Activated T-helper 1 cell treated with anti-CD3 and anti-CD28 coated beads, Interleukin-12 subunit alpha, Interleukin-12 subunit beta, Interleukin-2, Interleukin-4 antibody, amounts not matched to agents 30 ng/mL and 10 ng/mL and 1 ng/mL, durations not matched to agents 14 hours and 24 hours and 36 hours (primary cell): ENCODE results near the gene HRK. TPM values are rescaled to one million over a fixed set of nuclear protein-coding genes. Genes with fewer than 3 reads are reported as not detected.

Source experiments
- DNase-seq: peaks from one replicate; pipeline ENCODE4 v3.0.0; 2021; ENCODE audit warnings: low spot score
- H3K27ac Mint-ChIP-seq: one replicate; pipeline ENCODE4 v1.8.0; 2021; ENCODE audit warnings: mild to moderate bottlenecking, mixed read lengths
- H3K27me3 Mint-ChIP-seq: one replicate; pipeline ENCODE4 v1.8.0; 2022; ENCODE audit warnings: mild to moderate bottlenecking, moderate library complexity, mixed read lengths; ENCODE audit not compliant: insufficient read depth
- H3K36me3 Mint-ChIP-seq: one replicate; pipeline ENCODE4 v1.8.0; 2021; ENCODE audit warnings: low read depth, mixed read lengths
- H3K4me1 Mint-ChIP-seq: one replicate; pipeline ENCODE4 v1.8.0; 2021; ENCODE audit warnings: low read depth, mixed read lengths
- H3K4me3 Mint-ChIP-seq: one replicate; pipeline ENCODE4 v1.8.0; 2021; ENCODE audit warnings: mild to moderate bottlenecking, moderate library complexity, mixed read lengths
- H3K9me3 Mint-ChIP-seq: one replicate; pipeline ENCODE4 v1.8.0; 2021; ENCODE audit warnings: mixed read lengths
- intact Hi-C: fragments of 100-400 bp; cut with micrococcal nuclease; formaldehyde crosslinking; loops from one replicate; pipeline ENCODE4 v1.15.1; 2024
- total RNA-seq: library from RNA; stranded (reverse); gene quantifications from 2 replicates; pipeline ENCODE4 v1.2.3, GENCODE V29; 2022

Gene HRK
- total RNA-seq, 1 donor from 2014 or later: not detected

DNA sequence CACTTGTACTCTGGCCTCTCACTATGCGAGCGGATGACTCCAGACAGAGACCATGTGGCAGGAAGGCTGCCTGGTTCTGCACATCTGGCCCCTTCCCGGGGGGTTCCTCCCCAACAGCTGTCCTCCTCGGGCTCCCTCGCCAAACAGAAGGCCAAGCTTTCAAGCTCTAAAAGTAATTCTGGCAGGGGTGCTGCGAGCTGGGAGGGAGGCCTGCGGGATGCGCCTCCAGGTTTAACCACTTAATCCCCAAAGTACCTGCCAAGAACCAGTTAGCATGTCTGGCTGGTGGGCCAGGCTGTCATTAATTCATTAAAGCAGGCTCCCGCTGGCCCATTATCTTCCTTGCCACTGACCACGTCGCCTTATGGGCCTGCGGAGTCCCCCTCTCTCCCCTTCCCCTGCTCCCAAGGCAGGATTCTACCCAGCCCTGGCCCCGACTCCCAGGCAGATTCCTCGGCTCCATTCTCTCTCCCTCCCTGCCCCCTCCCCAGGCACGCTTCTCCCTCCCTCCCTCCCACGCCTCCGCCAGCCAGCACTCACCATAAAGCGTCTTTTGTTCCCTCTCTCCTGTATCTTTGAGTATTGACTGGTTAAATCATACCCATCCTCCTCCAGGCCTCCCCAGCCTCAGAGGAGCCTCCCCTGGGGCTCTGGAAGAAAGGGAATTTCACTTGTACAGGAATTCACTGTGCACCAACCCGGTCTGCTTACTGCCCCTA is 4.9 kb downstream of the HRK start:
- Mint-ChIP-seq H3K36me3 (peaks cover 5% of the 10 kb centered on the region), H3K9me3 (peaks cover 8% of the 10 kb centered on the region), H3K27ac (no peak overlapping the region), H3K4me3 (no peak overlapping the region), H3K4me1 (peaks cover 24% of the 10 kb centered on the region), H3K27me3 (peaks cover 67% of the 10 kb centered on the region)
- intact Hi-C loops: no loop called here
- DNase-seq: no peak

DNA sequence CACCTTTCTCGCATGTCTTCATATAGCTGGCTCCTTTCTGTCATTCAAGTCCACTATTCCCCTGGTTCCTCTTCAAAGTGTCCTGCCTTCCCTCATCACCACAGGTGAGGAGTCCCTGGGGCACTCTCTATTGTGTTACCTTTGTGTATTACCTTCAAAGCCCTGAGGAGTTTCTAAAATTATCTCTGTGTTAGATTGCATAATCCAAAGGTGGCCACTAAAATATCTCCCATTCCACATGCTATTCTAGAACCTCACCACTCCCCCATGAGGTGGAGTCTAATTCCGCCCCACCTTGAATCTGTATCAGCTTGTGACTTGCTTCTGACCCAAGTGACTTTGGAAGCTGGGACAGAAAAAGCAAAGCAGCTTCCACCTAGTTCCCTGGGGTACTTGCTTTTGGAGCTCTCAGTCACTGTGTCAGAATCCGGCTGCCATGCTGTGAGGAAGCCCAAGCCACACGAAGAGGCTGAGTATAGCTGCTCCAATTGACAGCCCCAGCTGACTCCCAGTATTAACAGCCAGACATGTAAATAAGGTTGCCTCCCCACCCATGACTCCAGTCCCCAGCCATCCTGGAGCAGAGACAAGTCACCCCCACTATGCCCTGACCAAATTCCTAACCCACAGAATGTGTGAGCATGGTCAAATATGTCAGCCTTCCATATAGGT is 6.8 kb downstream of the HRK start:
- no peak for DNase-seq
- no peak overlapping the region for H3K4me3 Mint-ChIP-seq
- intact Hi-C loops: no loop called here
- peaks cover 8% of the 10 kb centered on the region for H3K9me3 Mint-ChIP-seq
- peaks cover 55% of the 10 kb centered on the region for H3K27me3 Mint-ChIP-seq
- peaks cover 5% of the 10 kb centered on the region for H3K36me3 Mint-ChIP-seq
- H3K4me1 Mint-ChIP-seq: peaks cover 10% of the 10 kb centered on the region
- no peak overlapping the region for H3K27ac Mint-ChIP-seq

DNA sequence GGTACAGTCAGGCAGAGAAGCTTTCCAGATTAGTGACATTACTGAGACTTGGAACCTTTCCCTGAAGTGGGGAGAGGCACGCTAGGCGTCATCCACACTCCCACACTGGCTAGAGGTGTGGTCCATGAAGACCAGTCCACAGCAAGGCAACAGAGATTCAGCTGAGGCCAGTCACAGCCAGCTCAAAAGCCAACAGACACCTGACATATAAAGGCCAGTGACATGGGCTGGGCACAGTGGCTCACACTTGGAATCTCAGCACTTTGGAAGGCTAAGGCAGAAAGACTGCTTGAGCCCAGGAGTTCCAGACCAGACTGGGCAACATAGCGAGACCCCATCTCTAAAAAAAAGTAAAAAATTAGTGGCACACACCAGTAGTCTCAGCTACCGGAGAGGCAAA is 10.9 kb downstream of the HRK start:
- DNase-seq: no peak
- H3K36me3 Mint-ChIP-seq: no peaks in the 10 kb centered on the region
- H3K4me1 Mint-ChIP-seq: no peaks in the 10 kb centered on the region
- H3K27ac Mint-ChIP-seq: no peak overlapping the region
- no peak overlapping the region for H3K4me3 Mint-ChIP-seq
- peaks cover 8% of the 10 kb centered on the region for H3K9me3 Mint-ChIP-seq
- intact Hi-C loops: no loop called here
- peaks cover 20% of the 10 kb centered on the region for H3K27me3 Mint-ChIP-seq

DNA sequence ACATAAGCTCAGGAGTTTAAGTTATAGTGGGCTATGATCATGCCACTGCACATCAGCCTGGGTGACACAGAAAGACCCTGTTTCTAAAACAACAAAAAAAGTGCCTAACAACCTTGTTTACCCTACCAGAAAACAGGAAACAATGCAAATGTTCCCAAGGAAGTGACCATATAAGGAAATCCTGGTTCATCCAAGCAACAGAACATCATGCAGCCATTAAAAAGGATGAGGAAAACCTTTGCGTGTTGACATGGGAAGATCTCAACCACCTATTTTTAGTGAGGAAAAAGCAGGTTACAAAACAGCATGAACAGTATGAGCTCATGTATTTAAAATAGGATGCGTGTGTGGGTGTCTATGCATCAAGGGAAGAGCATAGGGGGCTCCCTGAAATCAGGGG is 13.7 kb downstream of the HRK start:
- H3K4me3 Mint-ChIP-seq: no peak overlapping the region
- no peaks in the 10 kb centered on the region for H3K9me3 Mint-ChIP-seq
- intact Hi-C loops: no loop called here
- H3K4me1 Mint-ChIP-seq: no peaks in the 10 kb centered on the region
- H3K27me3 Mint-ChIP-seq: peaks cover 15% of the 10 kb centered on the region
- no peak overlapping the region for H3K27ac Mint-ChIP-seq
- H3K36me3 Mint-ChIP-seq: no peaks in the 10 kb centered on the region
- DNase-seq: no peak

DNA sequence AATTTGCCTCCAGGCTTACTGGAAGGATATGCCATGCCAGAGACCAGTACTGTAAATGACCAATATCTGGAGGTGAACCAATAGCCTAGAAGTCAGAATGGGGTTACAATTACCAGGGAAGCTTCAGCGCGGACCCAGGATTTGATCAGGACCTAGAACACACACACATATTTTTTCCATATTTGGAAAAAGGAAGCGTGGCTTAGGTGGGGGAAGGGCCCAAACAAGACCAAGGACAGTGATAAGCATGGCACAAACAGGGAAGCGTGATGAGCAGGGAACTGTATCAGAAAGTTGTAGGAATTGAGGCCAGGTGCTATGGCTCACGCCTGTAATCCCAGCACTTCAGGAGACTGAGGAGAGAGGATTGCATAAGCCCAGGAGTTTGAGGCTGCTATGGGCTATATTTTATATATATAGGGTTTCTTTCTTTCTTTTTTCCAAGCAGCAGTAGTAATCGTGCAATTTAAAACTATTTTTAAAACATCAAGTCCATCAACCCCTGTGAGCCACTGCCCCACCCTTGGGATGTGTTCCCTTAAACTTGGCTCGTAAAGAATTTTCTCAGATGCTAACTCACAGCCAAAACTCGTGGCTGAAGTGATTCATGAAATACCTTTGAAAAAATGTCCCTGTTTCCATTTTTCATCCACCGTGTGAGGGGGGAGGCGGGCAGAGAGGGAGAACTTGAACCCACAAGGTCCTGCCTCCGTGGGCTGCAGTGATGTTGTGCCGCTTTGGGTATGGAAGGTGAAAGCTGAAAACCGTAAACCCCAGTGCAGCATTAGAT is 16.7 kb downstream of the HRK start:
- peaks cover 14% of the 10 kb centered on the region for H3K27me3 Mint-ChIP-seq
- intact Hi-C loops: no loop called here
- H3K9me3 Mint-ChIP-seq: no peaks in the 10 kb centered on the region
- no peaks in the 10 kb centered on the region for H3K36me3 Mint-ChIP-seq
- H3K27ac Mint-ChIP-seq: no peak overlapping the region
- H3K4me3 Mint-ChIP-seq: no peak overlapping the region
- no peaks in the 10 kb centered on the region for H3K4me1 Mint-ChIP-seq
- DNase-seq: no peak

DNA sequence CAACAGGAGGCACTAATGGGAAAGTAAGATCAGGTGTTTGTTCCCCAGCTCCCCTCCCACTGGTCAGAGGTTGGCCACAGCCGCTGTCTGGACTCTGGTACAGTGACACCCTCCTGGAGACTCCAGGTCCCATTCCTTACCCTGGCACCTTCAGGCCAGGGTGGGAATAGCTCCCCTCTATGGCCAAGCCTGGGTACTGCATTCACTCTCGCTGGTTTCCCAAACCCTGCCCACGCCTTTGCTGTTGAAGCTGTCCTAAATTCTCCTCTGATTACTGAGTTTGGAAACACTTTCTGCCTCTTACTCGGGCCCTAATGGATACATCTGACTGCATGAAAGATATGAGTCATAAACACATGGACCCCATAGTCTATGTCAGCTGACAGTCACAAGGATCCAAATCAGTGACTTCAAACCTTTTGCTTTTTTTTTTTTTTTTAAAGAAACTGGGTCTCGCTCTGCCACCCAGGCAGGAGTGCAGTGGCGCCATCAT is 17.9 kb downstream of the HRK start:
- H3K36me3 Mint-ChIP-seq: no peaks in the 10 kb centered on the region

DNA sequence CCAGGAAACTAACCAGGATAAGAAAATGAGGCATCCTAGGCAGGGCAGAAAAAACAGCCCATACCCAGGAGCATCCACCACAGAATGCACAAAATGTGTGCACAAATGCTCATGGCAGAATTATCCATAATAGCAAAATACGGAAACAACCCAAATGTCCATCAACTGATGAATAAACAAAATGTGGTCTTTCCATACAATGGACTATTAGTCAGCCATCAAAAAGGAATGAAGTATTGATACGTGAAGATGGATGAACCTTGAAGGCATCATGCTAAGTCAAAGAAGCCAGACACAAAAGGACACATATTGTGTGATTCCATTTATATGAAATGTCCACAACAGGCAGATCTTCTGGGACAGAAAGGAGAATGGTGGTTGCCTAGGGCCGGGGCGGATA is 19.1 kb downstream of the HRK start:
- H3K36me3 Mint-ChIP-seq: no peaks in the 10 kb centered on the region
- no peaks in the 10 kb centered on the region for H3K4me1 Mint-ChIP-seq
- no peaks in the 10 kb centered on the region for H3K9me3 Mint-ChIP-seq

More for the DNA sequence above, 17.9 kb downstream of the HRK start:
- no peaks in the 10 kb centered on the region for H3K4me1 Mint-ChIP-seq
- H3K27me3 Mint-ChIP-seq: peaks cover 22% of the 10 kb centered on the region
- no peak overlapping the region for H3K27ac Mint-ChIP-seq
- H3K4me3 Mint-ChIP-seq: no peak overlapping the region
- intact Hi-C loops: no loop called here
- no peaks in the 10 kb centered on the region for H3K9me3 Mint-ChIP-seq
- DNase-seq: no peak

DNA sequence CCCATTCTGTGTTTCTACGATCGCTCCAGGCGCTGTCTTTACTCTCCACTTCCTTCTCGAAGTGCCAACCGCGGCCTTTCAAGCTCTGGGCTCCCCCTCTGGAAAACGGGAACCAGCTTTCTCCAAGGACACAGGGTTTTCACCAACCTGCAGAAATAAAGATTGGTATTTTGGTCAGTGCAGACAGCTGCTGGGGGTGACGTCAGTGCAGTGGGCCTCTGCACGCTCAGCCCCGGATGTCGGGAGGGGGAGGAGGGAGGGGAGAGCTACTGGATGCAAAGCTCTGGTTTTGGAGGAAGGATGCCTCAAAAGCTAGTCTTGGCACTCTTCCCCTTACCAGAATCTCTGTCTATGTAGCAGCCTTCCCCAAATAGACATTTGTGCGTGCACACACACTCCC is 19.9 kb downstream of the HRK start:
- no peak overlapping the region for H3K27ac Mint-ChIP-seq
- no peak overlapping the region for H3K4me3 Mint-ChIP-seq
- no peaks in the 10 kb centered on the region for H3K9me3 Mint-ChIP-seq
- no peaks in the 10 kb centered on the region for H3K36me3 Mint-ChIP-seq
- peaks cover 32% of the 10 kb centered on the region for H3K27me3 Mint-ChIP-seq
- peak; percentile 15 for DNase-seq
- no peaks in the 10 kb centered on the region for H3K4me1 Mint-ChIP-seq
- intact Hi-C loops: no loop called here

More for the DNA sequence above, 19.1 kb downstream of the HRK start:
- no peak overlapping the region for H3K4me3 Mint-ChIP-seq
- H3K27ac Mint-ChIP-seq: no peak overlapping the region
- no peak for DNase-seq
- H3K27me3 Mint-ChIP-seq: peaks cover 32% of the 10 kb centered on the region
- intact Hi-C loops: no loop called here

DNA sequence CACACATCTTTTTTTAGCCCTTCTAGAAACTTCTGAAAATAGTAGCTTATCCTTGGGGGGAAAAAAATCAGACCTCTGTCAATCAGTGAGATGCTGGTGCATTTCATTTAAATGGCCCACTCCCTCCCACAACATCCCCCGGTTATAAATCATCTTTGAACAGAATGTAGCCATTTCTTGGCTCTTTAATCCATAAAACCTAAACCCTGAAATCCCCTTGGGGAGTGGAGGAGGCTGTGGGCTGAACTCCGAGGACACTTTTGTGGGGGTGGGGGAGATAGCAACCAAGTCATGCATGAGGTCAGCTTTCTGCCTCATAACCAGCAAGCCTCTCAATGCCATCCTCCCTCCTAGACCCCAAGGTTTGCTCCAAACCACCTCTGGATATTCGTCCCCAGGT is 21.0 kb downstream of the HRK start:
- Mint-ChIP-seq H3K27ac (no peak overlapping the region), H3K27me3 (peaks cover 32% of the 10 kb centered on the region), H3K36me3 (no peaks in the 10 kb centered on the region), H3K4me1 (no peaks in the 10 kb centered on the region), H3K9me3 (no peaks in the 10 kb centered on the region), H3K4me3 (no peak overlapping the region)
- intact Hi-C loops: no loop called here
- DNase-seq: no peak

DNA sequence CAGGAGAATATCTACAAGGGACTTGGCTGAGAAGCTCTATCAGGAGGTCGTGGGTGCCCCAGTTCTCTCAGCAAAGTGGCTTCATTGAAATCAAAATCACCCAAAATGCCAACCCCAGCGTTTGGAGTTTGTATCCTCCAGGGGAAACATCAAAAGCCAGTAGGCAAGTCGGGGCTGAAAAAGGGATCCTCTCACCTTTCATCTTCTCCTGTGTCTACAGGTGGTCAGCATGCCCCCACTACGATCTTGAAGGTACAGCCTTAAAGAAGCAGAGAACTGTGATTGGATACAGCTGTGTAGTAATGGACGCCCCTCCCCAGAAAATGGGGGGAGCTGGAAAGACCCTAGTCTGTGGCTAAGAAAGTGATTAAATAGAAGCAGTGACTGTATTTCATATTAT is 22.2 kb downstream of the HRK start:
- intact Hi-C loops: no loop called here
- Mint-ChIP-seq H3K27ac (no peak overlapping the region), H3K36me3 (no peaks in the 10 kb centered on the region), H3K4me3 (no peak overlapping the region), H3K27me3 (peaks cover 29% of the 10 kb centered on the region), H3K4me1 (no peaks in the 10 kb centered on the region), H3K9me3 (no peaks in the 10 kb centered on the region)
- DNase-seq: no peak

DNA sequence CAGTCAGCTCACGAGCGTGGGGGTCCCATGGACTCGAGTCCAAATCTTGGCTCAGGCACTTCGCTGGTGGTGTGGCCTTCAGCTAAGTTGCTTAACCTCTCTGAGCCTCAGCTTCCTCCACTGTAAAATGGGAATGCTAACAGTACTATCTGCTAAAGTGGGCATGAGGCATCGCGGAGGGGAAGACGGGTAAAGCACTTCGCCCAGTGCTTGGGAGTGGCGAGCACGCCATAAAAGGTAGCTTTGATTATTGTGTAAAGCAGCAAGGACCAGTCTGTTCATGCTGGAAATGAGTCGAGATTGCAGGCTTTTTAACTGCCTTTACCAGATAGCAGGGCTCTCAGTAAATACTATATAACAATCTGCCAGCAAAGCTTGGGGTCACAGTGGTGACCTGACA is 24.5 kb downstream of the HRK start:
- Mint-ChIP-seq H3K9me3 (no peaks in the 10 kb centered on the region), H3K27ac (no peak overlapping the region), H3K4me1 (no peaks in the 10 kb centered on the region), H3K27me3 (peaks cover 26% of the 10 kb centered on the region), H3K4me3 (no peak overlapping the region), H3K36me3 (no peaks in the 10 kb centered on the region)
- no peak for DNase-seq
- intact Hi-C loops: no loop called here

DNA sequence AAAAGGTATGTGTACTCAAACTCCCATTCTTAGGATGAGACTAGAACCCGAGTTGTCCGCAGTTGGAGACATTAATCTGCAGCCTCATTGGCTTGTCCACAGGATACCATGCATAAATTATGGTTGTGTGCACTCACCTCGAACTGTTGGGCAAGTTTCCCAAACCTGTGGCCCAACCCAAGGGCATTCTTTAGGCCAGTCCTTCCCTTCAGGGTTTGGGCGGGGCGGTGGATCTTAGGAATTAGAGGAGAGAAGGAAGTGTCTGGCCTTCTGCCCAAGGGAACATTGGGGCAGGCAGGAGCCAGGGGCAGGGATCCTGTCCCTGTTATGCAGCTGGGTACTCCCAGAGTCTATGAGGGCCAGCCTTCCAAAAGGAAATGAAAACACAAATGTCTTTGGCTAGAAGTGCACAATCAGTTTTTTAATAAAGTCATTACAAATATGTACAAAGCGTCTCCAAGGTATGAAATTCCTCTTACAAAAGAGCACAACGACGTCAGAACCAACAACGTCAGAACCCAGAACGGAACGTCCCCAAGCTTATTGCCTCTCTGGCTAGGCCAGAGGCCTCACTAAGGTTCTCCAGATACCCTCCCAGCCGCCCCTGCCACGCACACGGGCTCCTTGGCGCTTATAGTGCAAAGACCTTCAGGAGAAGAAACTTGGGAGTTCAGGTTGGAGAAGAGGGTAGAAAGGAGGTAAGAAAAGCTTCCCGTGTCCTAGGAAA is 25.3 kb downstream of the HRK start:
- H3K9me3 Mint-ChIP-seq: no peaks in the 10 kb centered on the region
- DNase-seq: no peak
- no peaks in the 10 kb centered on the region for H3K36me3 Mint-ChIP-seq
- no peaks in the 10 kb centered on the region for H3K4me1 Mint-ChIP-seq
- no peak overlapping the region for H3K4me3 Mint-ChIP-seq
- no peak overlapping the region for H3K27ac Mint-ChIP-seq
- intact Hi-C loops: no loop called here
- H3K27me3 Mint-ChIP-seq: peaks cover 25% of the 10 kb centered on the region
